Measurements from ENCODE around the gene CASK. TPM values are rescaled to one million over a fixed set of nuclear protein-coding genes. Genes with fewer than 3 reads are reported as not detected.
A peak's percentile ranks its signal among the peaks of the same experiment; 100 is the strongest.

The CASK gene
- total RNA-seq, 1 experiment from 2014 or later, result 163 TPM

DNA sequence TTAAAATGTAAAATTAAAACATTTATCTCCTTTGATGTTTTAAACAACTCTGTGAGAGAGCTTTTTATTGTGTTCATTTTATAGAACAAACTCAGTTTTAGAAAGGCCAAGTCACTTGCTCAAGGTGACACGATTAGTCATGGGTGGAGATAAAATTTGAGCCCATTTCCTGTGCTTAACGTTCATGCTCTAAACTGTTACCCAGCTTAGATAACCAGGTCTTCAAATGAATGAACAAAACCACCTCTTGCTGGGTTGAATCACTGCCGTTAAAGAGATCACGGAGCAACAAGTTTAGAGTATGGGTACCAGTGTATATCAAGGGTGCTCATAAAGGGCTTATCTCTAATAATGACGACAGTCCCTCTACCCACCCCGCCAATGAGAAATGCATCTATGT, 10.2 kb upstream of the CASK start:
- peaks cover 5% of the 10 kb centered on the region for H3K4me1 Mint-ChIP-seq (ENCODE audit: low read depth, unreplicated experiment)
- intact Hi-C loops (cut with micrococcal nuclease; ENCODE audit: unreplicated experiment), result no loop called here
- TF ChIP-seq CTCF (IDR thresholded peaks at IDR 0.05; ENCODE audit: insufficient read depth in 1 of 2, low read depth in 1 of 2, low read length in 1 of 2, severe bottlenecking in 1 of 2, unreplicated experiment in 1 of 2), result no peak
- Histone ChIP-seq H3K9me3 (no peaks in the 10 kb centered on the region), H3K4me1 (no peaks in the 10 kb centered on the region), H3K27me3 (replicated peaks; ENCODE audit: control insufficient read depth, insufficient read depth, low read length) (no peaks in the 10 kb centered on the region), H3K4me3 (ENCODE audit: low read depth, low read length) (no peak overlapping the region), H3K36me3 (ENCODE audit: control insufficient read depth, insufficient read depth, low read length) (no peaks in the 10 kb centered on the region)
- BruUV-seq (replicated peaks), result no TSS peak
- ChIA-PET CTCF (no interaction called here), POLR2A (no interaction called here)
- H3K27ac Mint-ChIP-seq (ENCODE audit: unreplicated experiment), result no peak overlapping the region
- H3K9me3 Mint-ChIP-seq (ENCODE audit: unreplicated experiment), result no peaks in the 10 kb centered on the region
- no peaks in the 10 kb centered on the region for H3K36me3 Mint-ChIP-seq (ENCODE audit: insufficient read depth, unreplicated experiment)
- no peaks in the 10 kb centered on the region for H3K27me3 Mint-ChIP-seq (ENCODE audit: insufficient read depth, unreplicated experiment)
- H3K4me3 Mint-ChIP-seq (ENCODE audit: unreplicated experiment), result no peak overlapping the region
- DNase-seq, result no peak

GRCh38 chrX:41932885-41933284, 9.5 kb upstream of the CASK start:
- peaks cover 5% of the 10 kb centered on the region for H3K4me1 Mint-ChIP-seq (ENCODE audit: low read depth, unreplicated experiment)
- no TSS peak for BruUV-seq (replicated peaks)
- no peak overlapping the region for H3K4me3 Mint-ChIP-seq (ENCODE audit: unreplicated experiment)
- H3K27ac Mint-ChIP-seq (ENCODE audit: unreplicated experiment), result no peak overlapping the region
- H3K9me3 Mint-ChIP-seq (ENCODE audit: unreplicated experiment), result no peaks in the 10 kb centered on the region
- no peaks in the 10 kb centered on the region for H3K27me3 Mint-ChIP-seq (ENCODE audit: insufficient read depth, unreplicated experiment)
- H3K9me3 ChIP-seq, result no peaks in the 10 kb centered on the region
- H3K27me3 ChIP-seq (replicated peaks; ENCODE audit: control insufficient read depth, insufficient read depth, low read length), result no peaks in the 10 kb centered on the region
- DNase-seq, result no peak
- no peak for TF ChIP-seq CTCF (IDR thresholded peaks at IDR 0.05; ENCODE audit: insufficient read depth in 1 of 2, low read depth in 1 of 2, low read length in 1 of 2, severe bottlenecking in 1 of 2, unreplicated experiment in 1 of 2)
- ChIA-PET POLR2A (no interaction called here), CTCF (no interaction called here)
- no peaks in the 10 kb centered on the region for H3K36me3 ChIP-seq (ENCODE audit: control insufficient read depth, insufficient read depth, low read length)
- H3K36me3 Mint-ChIP-seq (ENCODE audit: insufficient read depth, unreplicated experiment), result no peaks in the 10 kb centered on the region
- H3K4me1 ChIP-seq, result no peaks in the 10 kb centered on the region
- H3K4me3 ChIP-seq (ENCODE audit: low read depth, low read length), result no peak overlapping the region
- intact Hi-C loops (cut with micrococcal nuclease; ENCODE audit: unreplicated experiment), result no loop called here

- Mint-ChIP-seq H3K36me3 (ENCODE audit: insufficient read depth, unreplicated experiment) (no peaks in the 10 kb centered on the region), H3K4me3 (ENCODE audit: unreplicated experiment) (no peak overlapping the region), H3K27ac (ENCODE audit: unreplicated experiment) (no peak overlapping the region), H3K27me3 (ENCODE audit: insufficient read depth, unreplicated experiment) (no peaks in the 10 kb centered on the region), H3K9me3 (ENCODE audit: unreplicated experiment) (no peaks in the 10 kb centered on the region), H3K4me1 (ENCODE audit: low read depth, unreplicated experiment) (peaks cover 5% of the 10 kb centered on the region)
- CTCF ChIA-PET, result no interaction called here
- POLR2A ChIA-PET, result no interaction called here
- H3K4me3 ChIP-seq (ENCODE audit: low read depth, low read length), result no peak overlapping the region
- H3K9me3 ChIP-seq, result no peaks in the 10 kb centered on the region
- DNase-seq, result peak in 1 of 2 experiments; percentile 25
- BruUV-seq (replicated peaks), result no TSS peak
- TF ChIP-seq CTCF (IDR thresholded peaks at IDR 0.05; ENCODE audit: insufficient read depth in 1 of 2, low read depth in 1 of 2, low read length in 1 of 2, severe bottlenecking in 1 of 2, unreplicated experiment in 1 of 2), result no peak
- H3K4me1 ChIP-seq, result no peaks in the 10 kb centered on the region
- intact Hi-C loops (cut with micrococcal nuclease; ENCODE audit: unreplicated experiment), result no loop called here
- H3K27me3 ChIP-seq (replicated peaks; ENCODE audit: control insufficient read depth, insufficient read depth, low read length), result no peaks in the 10 kb centered on the region
- no peaks in the 10 kb centered on the region for H3K36me3 ChIP-seq (ENCODE audit: control insufficient read depth, insufficient read depth, low read length)
Measured at GRCh38 chrX:41931591-41931990, 8.2 kb upstream of the CASK start.
